ENCODE results near the gene NUBP2.

The NUBP2 gene

DNA sequence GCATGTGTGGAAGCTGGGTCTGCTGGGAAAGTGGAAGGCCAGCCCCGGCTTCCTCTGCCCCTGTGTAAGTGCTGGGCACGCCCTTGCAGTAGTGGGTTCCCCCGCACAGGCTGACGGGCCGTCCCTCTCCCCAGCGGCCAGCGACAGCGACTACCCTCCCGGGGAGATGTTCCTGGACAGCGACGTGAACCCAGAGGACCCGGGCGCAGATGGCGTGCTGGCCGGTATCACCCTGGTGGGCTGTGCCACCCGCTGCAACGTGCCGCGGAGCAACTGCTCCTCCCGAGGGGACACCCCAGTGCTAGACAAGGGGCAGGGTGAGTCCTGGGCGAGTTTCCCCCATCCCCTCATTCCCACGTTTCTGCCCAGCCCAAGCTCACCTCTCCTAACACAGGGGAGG is 16.9 kb upstream of the NUBP2 start:
- no peak for DNase-seq (ENCODE audit: extremely low read depth, low read depth)
- TF ChIP-seq CTCF (IDR thresholded peaks at IDR 0.05; ENCODE audit: low read depth, low read length): no peak

DNA sequence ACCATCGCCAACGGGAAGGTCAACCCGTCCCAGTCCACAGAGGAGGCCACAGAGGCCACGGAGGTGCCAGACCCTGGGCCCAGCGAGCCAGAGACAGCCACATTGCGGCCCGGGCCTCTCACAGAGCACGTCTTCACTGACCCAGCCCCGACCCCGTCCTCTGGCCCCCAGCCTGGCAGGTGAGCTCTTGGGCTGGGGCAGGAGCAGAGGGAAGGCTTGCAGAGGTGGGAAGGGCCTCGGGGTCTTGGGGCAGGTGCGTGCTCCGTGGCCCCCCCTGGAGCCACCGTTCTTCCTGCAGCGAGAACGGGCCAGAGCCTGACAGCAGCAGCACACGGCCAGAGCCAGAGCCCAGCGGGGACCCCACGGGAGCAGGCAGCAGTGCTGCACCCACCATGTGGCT is 16.5 kb upstream of the NUBP2 start:
- no peak for DNase-seq (ENCODE audit: extremely low read depth, low read depth)
- no peak for TF ChIP-seq CTCF (IDR thresholded peaks at IDR 0.05; ENCODE audit: low read depth, low read length)

DNA sequence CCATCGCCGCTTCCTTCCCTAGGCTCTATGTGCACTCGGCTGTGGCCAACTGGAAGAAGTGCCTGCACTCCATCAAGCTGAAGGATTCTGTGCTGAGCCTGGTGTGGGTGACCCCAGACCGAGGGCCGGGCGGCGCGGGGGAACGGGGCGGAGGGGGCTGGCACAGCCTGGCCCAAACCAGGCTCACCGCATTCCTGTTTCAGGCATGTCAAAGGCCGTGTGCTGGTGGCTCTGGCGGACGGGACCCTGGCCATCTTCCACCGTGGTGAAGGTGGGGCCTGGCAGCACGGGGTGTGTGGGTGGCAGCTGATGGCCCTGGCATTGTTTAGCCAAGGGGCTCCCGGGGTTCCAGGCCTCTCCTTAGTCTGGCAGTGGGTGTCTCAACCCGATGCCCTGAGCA is 16.1 kb upstream of the NUBP2 start:
- no peak for TF ChIP-seq CTCF (IDR thresholded peaks at IDR 0.05; ENCODE audit: low read depth, low read length)
- no peak for DNase-seq (ENCODE audit: extremely low read depth, low read depth)

DNA sequence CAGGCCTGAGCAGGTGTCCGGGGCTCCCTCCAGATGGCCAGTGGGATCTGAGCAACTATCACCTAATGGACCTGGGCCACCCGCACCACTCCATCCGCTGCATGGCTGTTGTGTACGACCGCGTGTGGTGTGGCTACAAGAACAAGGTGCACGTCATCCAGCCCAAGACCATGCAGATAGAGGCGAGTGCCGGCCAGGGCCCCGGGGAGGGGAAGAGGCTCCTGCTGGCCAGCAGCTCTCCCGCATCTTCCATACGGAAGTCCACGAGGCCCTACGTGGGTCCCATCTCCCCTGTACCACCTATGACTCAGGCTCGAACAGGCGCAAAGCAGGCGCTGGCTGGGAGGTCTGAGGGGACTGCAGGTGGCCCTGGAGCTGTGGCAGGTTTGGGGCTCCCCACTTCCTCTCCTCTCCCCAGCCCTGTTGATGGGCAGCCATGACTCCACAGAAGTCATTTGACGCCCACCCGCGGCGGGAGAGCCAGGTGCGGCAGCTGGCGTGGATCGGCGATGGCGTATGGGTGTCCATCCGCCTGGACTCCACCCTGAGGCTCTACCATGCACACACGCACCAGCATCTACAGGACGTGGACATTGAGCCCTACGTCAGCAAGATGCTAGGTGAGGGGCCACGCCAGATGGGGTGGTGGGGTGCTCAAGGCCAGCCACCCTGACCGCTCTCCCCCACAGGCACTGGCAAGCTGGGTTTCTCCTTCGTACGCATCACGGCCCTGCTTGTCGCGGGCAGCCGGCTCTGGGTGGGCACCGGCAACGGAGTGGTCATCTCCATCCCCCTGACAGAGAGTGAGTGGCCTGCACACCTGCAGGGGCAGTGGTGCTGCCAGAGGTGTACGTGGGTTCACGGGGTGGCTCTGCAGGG is 15.4 kb upstream of the NUBP2 start:
- no peak for DNase-seq (ENCODE audit: extremely low read depth, low read depth)
- TF ChIP-seq CTCF (IDR thresholded peaks at IDR 0.05; ENCODE audit: low read depth, low read length): no peak

- TF ChIP-seq CTCF (IDR thresholded peaks at IDR 0.05; ENCODE audit: low read depth, low read length): no peak
- no peak for DNase-seq (ENCODE audit: extremely low read depth, low read depth)
Measured at GRCh38 chr16:1768061-1768766, 14.5 kb upstream of the NUBP2 start.

GRCh38 chr16:1768767-1769401 is 13.9 kb upstream of the NUBP2 start:
- TF ChIP-seq CTCF (IDR thresholded peaks at IDR 0.05; ENCODE audit: low read depth, low read length): no peak
- DNase-seq (ENCODE audit: extremely low read depth, low read depth): no peak

Data from AG09319 (cell line).